Measurements from ENCODE around the gene STYXL1. TPM values are rescaled to one million over a fixed set of nuclear protein-coding genes. Genes with fewer than 3 reads are reported as not detected.
A peak's percentile ranks its signal among the peaks of the same experiment; 100 is the strongest.

STYXL1 gene
- total RNA-seq, 2 donors from 2014 or later: 69.8 to 72.0 TPM

- no peak for DNase-seq
- no peak overlapping the region for H3K9ac ChIP-seq (ENCODE audit: extremely low read depth, low read length, poor library complexity, severe bottlenecking)
- H3K9me3 ChIP-seq (ENCODE audit: control insufficient read depth, low read length): no peaks in the 10 kb centered on the region
- peaks cover 41% of the 10 kb centered on the region for H3K36me3 Mint-ChIP-seq (ENCODE audit: low read depth)
- H3K27me3 ChIP-seq (ENCODE audit: control insufficient read depth, insufficient read depth, low read length, poor library complexity, severe bottlenecking): no peaks in the 10 kb centered on the region
- TF ChIP-seq, protein P1, sequence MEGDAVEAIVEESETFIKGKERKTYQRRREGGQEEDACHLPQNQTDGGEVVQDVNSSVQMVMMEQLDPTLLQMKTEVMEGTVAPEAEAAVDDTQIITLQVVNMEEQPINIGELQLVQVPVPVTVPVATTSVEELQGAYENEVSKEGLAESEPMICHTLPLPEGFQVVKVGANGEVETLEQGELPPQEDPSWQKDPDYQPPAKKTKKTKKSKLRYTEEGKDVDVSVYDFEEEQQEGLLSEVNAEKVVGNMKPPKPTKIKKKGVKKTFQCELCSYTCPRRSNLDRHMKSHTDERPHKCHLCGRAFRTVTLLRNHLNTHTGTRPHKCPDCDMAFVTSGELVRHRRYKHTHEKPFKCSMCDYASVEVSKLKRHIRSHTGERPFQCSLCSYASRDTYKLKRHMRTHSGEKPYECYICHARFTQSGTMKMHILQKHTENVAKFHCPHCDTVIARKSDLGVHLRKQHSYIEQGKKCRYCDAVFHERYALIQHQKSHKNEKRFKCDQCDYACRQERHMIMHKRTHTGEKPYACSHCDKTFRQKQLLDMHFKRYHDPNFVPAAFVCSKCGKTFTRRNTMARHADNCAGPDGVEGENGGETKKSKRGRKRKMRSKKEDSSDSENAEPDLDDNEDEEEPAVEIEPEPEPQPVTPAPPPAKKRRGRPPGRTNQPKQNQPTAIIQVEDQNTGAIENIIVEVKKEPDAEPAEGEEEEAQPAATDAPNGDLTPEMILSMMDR (conservative IDR thresholded peaks at IDR 0.05): no peak
- H3K27me3 Mint-ChIP-seq (ENCODE audit: insufficient read depth): no peaks in the 10 kb centered on the region
- no peak overlapping the region for H3K27ac Mint-ChIP-seq
- no peaks in the 10 kb centered on the region for H3K4me1 ChIP-seq (ENCODE audit: control insufficient read depth, insufficient read depth, low read length)
- peaks cover 23% of the 10 kb centered on the region for H3K36me3 ChIP-seq (ENCODE audit: control insufficient read depth, insufficient read depth, low read length)
- H3K27ac ChIP-seq (ENCODE audit: low read depth, low read length): no peak overlapping the region
- no peak overlapping the region for H3K4me3 Mint-ChIP-seq
- no peaks in the 10 kb centered on the region for H3K9me3 Mint-ChIP-seq
- WGBS, 2 experiments (ENCODE audit: insufficient coverage in 1 of 2, insufficient read length in 1 of 2): 95 to 96% methylated on average over 12 to 14 of the region's 14 CpGs
- no peaks in the 10 kb centered on the region for H3K4me1 Mint-ChIP-seq
- no peak overlapping the region for H3K4me3 ChIP-seq (ENCODE audit: low read length)
Observed at GRCh38 chr7:75971309-75971960, 76.4 kb downstream of the STYXL1 start.

DNA sequence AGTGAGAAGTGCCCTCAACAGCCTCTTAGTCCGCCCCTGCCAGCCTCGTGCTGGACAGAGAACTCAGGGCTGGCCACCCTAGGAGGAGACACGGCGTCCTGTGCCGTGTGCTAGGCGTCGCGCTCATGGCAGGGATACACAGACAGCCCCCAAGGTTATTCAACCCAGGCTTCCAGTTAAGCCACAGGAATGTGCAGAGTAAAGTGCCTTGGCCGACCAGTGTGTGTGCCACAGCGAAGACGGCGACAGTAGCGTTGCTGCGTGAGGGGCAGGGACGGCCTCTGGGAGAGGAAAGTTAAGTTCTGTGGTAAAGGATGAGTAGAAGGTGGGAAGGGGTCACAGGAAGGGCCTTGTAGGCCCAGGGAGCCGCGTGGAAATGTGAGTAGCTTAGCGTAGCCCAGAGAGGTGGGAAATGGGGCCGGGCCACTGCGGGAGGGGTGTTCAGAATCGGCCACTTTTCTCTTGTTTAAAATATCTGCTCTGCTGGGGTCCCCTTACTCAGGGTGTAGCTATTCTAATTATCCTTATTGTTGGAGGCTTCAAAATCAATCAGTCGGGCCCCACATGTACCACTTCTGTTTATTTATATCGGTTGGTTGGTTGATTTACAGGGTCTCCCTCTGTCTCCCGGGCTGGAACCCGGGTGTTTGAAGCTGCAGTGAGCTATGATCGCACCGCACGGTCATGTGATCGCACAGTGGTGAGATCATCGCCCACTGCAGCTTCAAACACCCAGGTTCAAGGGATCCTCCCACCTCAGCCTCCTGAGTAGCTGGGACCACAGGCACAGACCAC is 77.9 kb downstream of the STYXL1 start:
- no peak overlapping the region for H3K4me3 Mint-ChIP-seq
- peak overlapping the region; percentile 71 for H3K27ac Mint-ChIP-seq
- Histone ChIP-seq H3K27ac (ENCODE audit: low read depth, low read length) (no peak overlapping the region), H3K4me3 (ENCODE audit: low read length) (no peak overlapping the region), H3K4me1 (ENCODE audit: control insufficient read depth, insufficient read depth, low read length) (no peaks in the 10 kb centered on the region), H3K9me3 (ENCODE audit: control insufficient read depth, low read length) (no peaks in the 10 kb centered on the region), H3K36me3 (ENCODE audit: control insufficient read depth, insufficient read depth, low read length) (peaks cover 21% of the 10 kb centered on the region), H3K27me3 (ENCODE audit: control insufficient read depth, insufficient read depth, low read length, poor library complexity, severe bottlenecking) (no peaks in the 10 kb centered on the region), H3K9ac (ENCODE audit: extremely low read depth, low read length, poor library complexity, severe bottlenecking) (no peak overlapping the region)
- DNase-seq: no peak
- no peaks in the 10 kb centered on the region for H3K27me3 Mint-ChIP-seq (ENCODE audit: insufficient read depth)
- TF ChIP-seq, protein P1 (conservative IDR thresholded peaks at IDR 0.05): no peak
- H3K4me1 Mint-ChIP-seq: no peaks in the 10 kb centered on the region
- WGBS, 2 experiments (ENCODE audit: insufficient coverage in 1 of 2, insufficient read length in 1 of 2): 93 to 95% methylated on average over 23 to 30 of the region's 30 CpGs
- H3K36me3 Mint-ChIP-seq (ENCODE audit: low read depth): peaks cover 39% of the 10 kb centered on the region
- H3K9me3 Mint-ChIP-seq: no peaks in the 10 kb centered on the region

- H3K27me3 ChIP-seq (ENCODE audit: control insufficient read depth, insufficient read depth, low read length, poor library complexity, severe bottlenecking): no peaks in the 10 kb centered on the region
- no peak overlapping the region for H3K27ac ChIP-seq (ENCODE audit: low read depth, low read length)
- Mint-ChIP-seq H3K4me3 (no peak overlapping the region), H3K27me3 (ENCODE audit: insufficient read depth) (no peaks in the 10 kb centered on the region), H3K27ac (peak overlapping the region; percentile 71), H3K4me1 (no peaks in the 10 kb centered on the region), H3K36me3 (ENCODE audit: low read depth) (peaks cover 34% of the 10 kb centered on the region), H3K9me3 (no peaks in the 10 kb centered on the region)
- DNase-seq: no peak
- TF ChIP-seq, protein P1 (conservative IDR thresholded peaks at IDR 0.05): no peak
- H3K36me3 ChIP-seq (ENCODE audit: control insufficient read depth, insufficient read depth, low read length): peaks cover 20% of the 10 kb centered on the region
- H3K4me3 ChIP-seq (ENCODE audit: low read length): no peak overlapping the region
- 93 to 94% methylated on average over 6 to 13 of the region's 13 CpGs for WGBS, 2 experiments (ENCODE audit: insufficient coverage in 1 of 2, insufficient read length in 1 of 2)
- H3K9me3 ChIP-seq (ENCODE audit: control insufficient read depth, low read length): no peaks in the 10 kb centered on the region
- H3K4me1 ChIP-seq (ENCODE audit: control insufficient read depth, insufficient read depth, low read length): no peaks in the 10 kb centered on the region
- H3K9ac ChIP-seq (ENCODE audit: extremely low read depth, low read length, poor library complexity, severe bottlenecking): no peak overlapping the region
Observed at GRCh38 chr7:75969182-75969581, 78.6 kb downstream of the STYXL1 start.
